ENCODE data around the gene RHEX.

- no peak for TF ChIP-seq CTCF (IDR thresholded peaks at IDR 0.05)
- TF ChIP-seq EZH2 (IDR thresholded peaks at IDR 0.05; ENCODE audit: borderline replicate concordance, insufficient read depth, low read depth, low read length, poor library complexity, severe bottlenecking): no peak
Measured at GRCh38 chr1:206094024-206094423, 41.1 kb downstream of the RHEX start.
